Measurements from ENCODE around the gene CORT.

Gene CORT

DNA sequence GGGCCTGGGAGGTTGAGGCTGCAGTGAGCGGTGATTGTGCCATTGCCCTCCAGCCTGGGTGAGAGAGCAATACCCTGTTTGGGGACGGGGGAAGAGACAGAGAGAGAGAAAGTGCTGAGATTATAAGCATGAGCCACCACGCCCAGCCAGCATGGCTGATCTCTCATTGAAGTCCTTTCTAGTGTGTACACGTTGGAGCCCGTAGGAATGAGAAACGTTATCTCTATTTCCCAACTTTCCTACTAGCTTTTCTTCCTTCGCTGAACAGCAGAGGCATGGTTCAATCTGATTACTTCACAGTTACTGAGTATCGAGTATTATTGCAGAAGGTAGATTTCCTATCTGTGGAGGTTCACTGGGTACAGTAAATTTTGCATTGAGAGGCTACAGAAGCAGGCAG, 29.5 kb downstream of the CORT start:
- no peak for DNase-seq

DNA sequence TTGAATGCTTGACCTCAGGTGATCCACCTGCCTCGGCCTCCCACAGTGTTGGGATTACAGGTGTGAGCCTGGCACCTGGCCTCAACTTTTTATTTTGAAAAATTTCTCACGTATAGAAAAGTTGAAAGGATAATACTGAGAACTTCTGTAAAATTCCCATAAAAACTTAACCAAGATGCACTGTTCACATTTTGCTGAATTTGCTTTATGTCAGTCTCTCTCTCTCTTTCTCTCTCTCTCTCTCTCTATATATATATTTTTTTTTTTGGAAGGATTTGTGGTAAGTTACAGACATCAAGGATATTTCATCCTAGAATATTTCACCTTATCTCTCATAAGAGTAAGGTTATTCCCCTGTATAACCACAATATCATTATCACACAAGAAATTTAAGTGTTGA, 30.8 kb downstream of the CORT start:
- no peak for DNase-seq

DNA sequence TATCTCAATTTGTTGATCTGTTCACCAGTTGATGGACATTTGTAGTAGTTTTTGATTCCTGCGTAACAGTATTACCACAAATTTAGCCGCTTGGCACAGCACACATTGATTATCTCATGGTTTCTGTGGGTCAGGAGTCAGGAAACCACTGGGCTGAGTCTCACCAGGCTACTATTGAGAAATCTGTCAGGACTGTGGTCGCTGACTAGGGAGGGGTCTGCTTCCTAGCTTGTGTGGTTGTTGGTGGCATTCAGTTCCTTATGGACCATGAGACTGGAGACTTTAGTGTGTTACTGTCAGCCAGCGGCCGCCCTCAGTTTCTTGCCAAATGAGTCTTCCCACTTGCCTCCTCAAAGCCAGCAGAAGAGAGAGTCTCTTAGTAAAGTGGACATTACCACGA, 34.7 kb downstream of the CORT start:
- no peak for DNase-seq

DNA sequence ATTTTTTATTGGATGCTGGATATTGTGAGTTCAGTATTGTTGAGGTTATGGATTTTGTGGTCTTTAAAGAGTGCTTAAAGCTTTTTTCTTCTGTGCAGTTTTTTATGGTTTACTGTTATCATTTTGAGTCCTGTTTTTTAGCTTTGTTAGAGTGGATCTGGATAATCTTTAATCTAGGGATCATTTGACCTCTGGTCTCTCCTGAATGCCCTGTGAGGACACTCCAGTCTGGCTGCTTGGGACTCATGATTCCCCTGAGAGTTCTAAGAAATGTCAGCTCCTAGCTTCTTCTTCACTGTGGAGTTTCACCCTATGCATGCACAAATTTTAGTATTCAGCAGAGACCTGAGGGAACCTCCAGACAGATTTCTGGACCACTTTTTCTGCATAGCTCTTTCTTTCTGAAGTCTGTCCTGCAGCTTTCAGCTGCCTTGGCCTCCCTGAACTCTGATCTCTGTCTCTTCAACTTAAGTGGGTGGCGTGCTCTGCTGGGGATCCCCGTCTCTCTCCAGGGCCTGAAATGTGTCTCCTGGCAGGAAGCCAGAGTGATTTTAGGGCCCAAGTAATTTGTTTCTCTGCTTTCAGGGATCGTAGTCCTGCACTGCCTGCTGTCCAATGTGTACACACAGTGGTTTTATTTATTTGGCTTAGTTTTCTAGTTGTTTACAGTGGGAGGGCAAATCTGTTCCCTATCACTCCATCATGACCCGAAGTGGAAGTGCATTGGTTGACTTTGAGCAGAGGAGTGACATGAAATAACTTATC, 39.6 kb downstream of the CORT start:
- DNase-seq = no peak

DNA sequence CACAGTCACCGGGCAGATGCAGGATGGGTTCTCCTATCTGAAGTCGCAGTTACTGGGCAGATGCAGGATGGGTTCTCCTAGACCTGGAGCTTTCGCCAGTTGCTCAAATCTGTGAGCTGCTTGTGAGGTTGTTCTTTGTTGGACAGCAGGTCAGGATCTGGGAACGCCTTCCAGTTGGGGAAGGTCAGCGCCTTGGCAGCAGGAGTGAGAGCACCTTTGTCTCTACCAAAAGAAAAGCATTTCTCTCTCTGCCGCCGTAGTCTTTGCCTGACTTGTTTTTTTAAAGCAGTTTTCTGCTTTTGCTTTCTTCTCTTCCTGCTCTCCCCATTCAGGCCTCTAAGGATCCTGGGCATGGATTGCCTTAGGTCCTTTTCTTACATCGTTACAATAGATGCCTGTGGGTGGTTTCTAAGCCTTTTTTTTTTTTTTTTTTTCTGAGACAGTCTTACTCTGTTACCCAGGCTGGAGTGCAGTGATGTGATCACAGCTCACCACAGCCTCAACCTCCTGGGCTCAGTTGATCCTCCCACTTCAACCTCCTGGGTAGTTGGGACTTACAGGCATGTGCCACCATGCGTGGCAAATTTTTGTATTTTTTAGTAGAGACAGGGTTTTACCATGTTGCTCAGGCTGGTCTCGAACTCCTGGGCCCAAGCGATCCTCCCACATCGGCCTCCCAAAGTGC, 40.6 kb downstream of the CORT start:
- DNase-seq = no peak

DNA sequence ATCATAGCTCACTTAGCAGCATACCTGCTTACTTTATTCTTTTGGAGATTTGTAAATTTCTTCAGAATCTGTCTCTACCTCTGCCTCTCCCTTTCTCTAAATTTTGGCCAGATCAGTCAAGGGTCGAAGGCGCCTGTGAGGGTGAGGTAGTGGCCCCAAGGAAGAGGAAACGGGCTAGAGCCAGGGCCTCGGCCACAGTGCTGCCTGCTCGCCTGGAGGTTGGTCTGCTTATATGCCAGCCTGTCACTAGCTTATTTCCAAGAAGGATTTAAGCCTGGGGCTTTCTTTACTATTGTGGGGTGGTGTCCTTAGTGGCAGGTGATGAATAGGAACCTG, 44.6 kb downstream of the CORT start:
- no peak for DNase-seq

DNA sequence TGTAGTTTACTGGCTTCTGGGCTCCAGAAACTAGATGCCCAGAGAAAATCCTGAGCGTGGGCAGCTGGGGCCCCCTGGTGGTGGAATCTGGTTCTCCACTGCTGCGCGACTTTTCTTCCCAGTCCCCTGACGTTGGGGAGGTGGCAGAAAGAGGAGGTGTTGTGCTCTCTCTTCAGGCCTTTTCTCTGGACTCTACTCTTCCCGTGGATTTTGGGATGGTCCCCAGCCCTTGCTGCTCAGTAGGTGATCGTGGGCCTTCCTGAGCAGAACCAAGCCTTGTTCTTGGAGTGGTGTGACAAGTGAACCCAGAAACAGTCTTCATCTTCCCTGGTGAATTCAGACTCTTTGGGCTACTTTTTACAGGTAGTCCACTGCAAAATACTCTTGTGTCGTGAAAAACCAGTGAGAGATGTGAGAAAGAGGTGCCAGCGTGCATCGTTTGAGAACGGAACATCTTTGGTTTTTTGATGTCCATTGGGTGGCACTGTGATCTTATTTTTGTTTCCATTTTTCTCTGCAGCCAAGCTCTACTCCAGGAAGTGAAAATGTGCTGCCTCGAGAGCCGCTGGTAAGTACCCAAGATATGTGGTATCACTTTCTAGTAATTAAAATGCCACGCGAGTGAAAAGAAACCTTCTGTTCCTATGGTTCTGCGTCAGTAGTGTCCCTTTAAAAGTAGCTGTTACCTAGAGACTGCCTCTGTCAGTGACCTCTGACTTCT, 45.1 kb downstream of the CORT start:
- peak; percentile 56 for DNase-seq

DNA sequence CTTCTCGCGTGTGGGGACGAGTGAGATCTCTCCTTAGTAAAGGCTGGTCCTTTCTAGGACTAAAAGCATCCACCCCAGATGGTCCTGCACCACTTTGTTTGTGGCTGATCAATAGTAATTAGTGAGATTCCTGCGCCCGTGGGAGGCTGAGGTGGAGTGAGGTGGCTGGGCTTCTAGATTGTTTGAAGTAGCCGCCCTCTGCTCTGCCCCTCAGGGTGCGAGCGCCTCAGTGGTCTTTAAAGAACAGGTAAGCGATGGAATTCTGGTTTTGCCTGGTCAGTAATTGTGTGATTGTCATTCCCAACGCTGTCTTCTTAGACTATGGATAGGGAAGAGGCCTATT, 45.6 kb downstream of the CORT start:
- no peak for DNase-seq

DNA sequence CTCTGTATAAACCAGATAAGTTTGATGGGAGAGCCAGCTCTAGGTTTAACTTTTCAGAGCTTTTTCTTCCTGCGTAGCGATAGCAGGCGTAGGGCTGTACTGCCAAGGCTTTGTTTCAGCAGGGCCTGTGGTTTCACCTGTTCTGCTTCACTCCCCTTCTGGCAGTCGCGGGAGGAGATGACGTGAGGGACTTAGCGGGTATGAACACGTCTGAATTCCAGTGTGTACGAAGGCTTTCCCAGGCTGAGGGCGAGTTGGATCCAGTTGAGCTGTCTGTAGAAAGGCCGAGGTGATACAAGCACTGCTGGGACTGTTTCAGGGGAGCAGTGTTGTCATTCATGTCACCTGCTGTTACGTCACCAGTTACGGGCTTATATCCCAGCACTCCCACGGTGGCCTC, 46.1 kb downstream of the CORT start:
- DNase-seq = no peak

DNA sequence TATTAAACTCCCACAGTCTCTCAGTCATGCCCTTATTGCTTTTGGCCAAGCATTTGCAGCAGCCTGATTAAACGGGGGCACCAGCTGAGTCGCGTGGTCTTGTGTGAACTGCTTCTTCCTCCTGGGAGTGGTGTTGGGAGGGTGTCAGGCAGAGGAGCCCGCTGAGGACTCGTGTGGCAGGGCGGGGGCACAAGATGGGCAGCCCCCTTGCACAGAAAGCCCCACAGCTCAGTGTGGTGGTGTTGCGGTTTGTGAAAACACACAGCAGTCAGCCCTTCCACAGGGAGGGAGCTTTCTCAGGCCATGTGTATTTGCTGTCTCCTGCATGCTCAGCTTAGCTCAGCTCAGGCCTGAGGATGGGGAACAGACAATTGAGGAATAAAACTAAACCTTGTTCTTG, 47.3 kb downstream of the CORT start:
- DNase-seq = no peak

DNA sequence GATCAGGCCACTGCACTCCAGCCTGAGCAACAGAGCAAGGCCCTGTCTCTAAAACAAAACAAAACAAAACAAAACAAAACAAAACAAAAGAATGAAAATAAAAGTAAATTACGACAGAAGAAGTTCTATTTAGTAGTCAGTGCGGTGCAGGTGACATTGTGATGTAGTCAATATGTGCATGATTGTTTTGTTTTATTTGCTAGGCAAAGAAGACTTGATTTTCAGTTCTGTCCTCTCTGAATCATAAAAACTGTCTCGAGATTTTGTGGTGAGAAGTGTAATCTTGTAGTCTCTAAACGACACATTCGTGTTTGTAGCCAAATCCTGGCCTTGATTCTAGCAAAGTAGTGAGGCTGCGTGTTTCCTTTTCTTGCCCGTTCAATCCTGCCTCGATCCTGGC, 48.4 kb downstream of the CORT start:
- no peak for DNase-seq
